HG03159 (cell line): Measurements from ENCODE around the gene ELAC1.

Source experiments
- ATAC-seq: cut with Tn5 transposase; IDR thresholded peaks from one replicate; pipeline ENCODE4 v1.9.1; 2021; ENCODE audit warnings: mild to moderate bottlenecking, moderate library complexity; ENCODE audit not compliant: unreplicated experiment

Gene ELAC1

DNA sequence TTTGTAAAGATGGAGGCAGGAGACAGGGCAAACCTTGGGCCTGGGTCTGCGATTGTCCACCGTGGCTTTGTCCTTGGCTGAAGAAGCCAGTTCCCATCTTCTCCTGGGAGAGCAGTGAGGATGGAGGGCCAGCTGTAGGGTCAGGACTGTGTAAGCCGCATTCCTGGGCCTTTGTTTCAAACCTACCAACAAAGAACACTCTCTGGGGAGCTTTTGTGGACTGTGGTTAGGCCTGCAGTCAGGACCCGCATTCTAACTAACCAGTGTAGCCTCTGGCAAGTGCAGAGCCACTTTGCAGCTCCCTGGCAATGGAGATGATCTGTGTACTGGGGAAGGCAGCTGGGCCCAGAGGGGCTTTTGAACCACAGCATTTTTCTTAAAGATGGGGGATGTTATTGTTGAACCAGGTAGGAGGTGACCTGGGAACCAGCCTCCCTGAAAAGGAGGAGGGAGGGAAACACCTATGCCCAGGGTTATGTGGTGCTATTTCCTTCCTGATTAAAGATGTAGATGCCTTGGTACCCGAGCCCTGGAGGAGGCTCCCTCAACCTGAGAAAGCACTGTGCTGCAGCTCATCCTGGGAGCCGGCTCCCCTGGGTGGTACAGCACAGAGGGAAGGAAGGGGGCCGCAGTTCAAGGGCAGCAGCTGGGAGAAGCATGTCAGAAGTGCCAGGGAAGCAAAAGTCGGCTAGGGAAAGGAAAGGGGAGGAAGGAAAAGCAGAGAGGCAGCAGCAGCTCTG lies 49.5 kb downstream of the ELAC1 start:
- no peak for ATAC-seq

GRCh38 chr18:51020536-51020935 lies 52.7 kb downstream of the ELAC1 start:
- no peak for ATAC-seq

DNA sequence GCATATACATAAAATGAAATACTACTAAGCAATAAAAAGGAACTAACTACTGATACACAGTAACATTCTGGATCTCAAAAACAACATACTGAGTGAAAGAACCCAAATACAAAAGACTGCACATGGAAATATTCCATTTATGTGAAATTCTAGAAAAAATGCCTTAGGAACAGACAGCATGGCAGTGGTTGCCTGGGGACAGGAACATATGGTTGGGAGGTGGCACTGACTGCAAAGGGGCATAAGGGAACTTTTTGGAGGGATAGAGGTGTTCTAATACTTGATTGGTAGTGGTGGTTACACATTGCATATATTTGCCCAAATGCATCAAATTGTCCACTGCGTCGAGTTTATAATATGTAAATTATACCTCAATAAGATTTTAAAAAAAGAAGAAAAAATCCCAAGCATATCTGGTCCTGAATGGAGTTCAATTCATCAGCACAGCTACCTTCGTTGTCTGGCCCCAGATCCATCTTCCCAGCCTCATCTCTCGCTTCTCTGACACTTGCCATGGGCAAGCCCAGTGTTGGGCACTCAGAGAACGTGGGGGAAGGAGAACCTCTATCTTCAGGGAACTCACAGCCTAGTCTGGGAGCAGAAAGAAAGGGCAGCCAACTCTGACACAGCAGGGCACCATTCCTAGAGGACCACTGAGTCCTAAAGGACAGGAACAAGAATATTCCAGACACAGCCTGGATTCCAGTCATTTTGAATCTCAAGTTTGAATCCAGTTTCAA lies 53.6 kb downstream of the ELAC1 start:
- ATAC-seq = no peak

DNA sequence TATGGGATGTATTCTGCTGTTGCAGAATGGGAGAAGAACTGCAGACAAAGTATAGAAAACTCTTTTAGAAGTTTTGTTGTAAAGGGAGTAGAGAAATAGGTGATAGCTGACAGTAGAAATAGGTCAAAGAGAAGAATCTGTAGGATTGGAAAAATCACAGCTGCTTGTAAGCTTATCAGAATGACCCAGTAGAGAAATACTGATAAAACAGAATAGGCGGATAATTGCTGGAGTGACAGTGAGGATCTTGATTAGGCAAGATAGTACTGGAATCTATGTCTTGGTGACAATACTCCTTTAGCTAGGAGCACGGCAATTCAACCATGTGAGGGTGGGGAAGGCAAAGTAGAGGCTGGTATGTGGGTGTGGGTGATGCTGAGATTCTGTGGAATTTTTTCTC lies 57.7 kb downstream of the ELAC1 start:
- ATAC-seq = no peak

DNA sequence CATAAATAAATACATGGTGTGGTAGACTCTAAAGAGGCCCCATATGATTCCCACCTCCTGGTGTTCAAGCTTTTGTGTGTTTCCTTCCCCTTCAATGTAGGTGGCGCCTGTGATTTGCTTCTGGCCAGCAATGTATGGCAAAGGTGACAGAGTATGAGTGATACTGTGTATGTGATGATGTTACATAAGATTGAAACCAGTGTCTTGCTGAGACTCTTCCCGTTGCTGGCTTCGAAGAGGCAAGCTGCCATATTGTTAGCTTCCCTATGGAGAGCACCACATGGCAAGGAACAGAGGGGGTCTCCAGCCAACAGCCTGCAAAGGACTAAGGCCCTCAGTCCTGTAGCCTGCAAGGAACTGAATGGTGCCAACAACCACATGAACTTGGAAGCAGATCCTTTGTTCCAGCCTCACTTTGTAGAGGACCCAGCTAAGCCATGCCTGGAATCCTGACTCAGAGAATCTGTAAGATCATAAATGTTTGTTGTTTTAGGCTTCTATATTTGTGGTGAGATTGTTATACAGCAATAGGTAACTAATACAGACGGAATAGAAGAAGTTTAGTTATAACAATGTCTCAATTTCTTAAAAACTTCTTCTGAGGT lies 60.5 kb downstream of the ELAC1 start:
- ATAC-seq = no peak

DNA sequence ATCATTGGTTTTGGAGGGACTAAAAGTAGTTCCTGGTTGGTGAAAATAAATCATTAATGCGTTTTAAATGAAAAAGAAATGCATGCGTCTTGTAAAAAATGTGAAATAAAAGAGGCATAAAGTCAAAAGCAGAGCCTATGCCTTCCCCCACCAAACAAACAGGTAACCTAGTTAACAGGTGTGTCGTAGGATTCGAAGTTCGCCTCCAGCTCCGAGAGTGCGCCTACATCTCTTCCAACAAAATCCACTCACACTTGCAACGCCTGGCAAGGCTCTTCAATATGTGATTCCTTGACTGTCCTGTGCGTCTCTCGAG lies 61.5 kb downstream of the ELAC1 start:
- ATAC-seq = no peak

GRCh38 chr18:51029694-51030536 lies 62.1 kb downstream of the ELAC1 start, which contains the start of gene SMAD4:
Gene SMAD4, plus strand, starts transcription at chr18:51030213. Its CDS starts 16,834 bp downstream, at chr18:51047047.
- ATAC-seq = peak; percentile 69

DNA sequence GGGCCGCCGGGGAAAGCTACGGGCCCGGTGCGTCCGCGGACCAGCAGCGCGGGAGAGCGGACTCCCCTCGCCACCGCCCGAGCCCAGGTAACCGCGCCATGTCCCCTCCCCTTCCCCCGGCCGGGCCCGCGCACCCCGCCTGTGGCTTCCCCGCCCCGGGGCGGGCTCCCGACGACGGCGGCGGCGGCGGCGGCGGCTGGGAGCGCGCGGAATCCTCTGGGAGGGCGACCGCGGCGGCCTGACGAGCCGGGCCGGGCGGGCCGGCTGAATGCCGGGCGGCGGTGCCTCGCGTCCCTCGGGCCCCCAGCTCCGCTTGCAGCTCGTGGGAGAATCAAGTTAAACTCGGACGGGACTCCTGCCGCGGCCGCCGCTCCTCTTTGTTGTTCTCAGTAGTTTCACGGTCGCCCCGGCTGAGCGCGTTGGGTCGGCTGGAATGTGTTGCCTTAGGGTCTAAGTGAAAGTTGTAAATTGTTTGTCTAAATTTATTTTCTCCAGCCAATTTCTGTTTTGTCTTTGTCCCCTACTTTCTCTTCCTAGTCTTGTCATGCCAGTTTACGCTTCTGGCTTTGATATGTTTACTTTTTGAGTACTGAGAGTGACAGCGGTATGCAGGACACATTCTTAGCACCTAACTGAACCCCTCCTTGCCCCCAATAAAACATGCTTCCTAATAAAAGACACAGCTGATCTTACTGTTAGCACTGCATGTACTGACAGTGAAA lies 62.9 kb downstream of the ELAC1 start:
- peak; percentile 54 for ATAC-seq

- ATAC-seq = no peak
These were observed 64.4 kb downstream of the ELAC1 start for GRCh38 chr18:51032193-51032592.

- ATAC-seq = no peak
These were observed 69.4 kb downstream of the ELAC1 start for GRCh38 chr18:51037230-51037629.
